Psoas muscle (tissue), 8 donors: ENCODE results near the gene SV2B. TPM values are rescaled to one million over a fixed set of nuclear protein-coding genes. Genes with fewer than 3 reads are reported as not detected.

Experiments used
- ATAC-seq, 4 donors: fragments of 200-7000 bp; cut with Tn5 transposase; one replicate each; pipeline ENCODE4 v1.9.1; 2020; ENCODE audit warnings: moderate library complexity in 3 of 4, mild to moderate bottlenecking in 2 of 4
- DNase-seq, 2 donors: peaks; one replicate each; pipeline ENCODE4 v3.0.0-alpha.2; 2020
- H3K27ac ChIP-seq: fragments of 200-600 bp; one replicate; pipeline ENCODE4 v1.8.0; 2022
- H3K27me3 ChIP-seq, 3 donors: fragments of 200-600 bp in 1 of 3; one replicate each; pipeline versions ENCODE4 v1.6.1 to v1.8.0; 2013 to 2022; ENCODE audit warnings: low read length in 2 of 3, mild to moderate bottlenecking in 2 of 3, moderate library complexity in 1 of 3; ENCODE audit not compliant: insufficient read depth in 3 of 3
- H3K36me3 ChIP-seq, 2 donors: fragments of 200-600 bp in 1 of 2; one replicate each; pipeline versions ENCODE4 v1.6.1 to v1.8.0; 2013 to 2022; ENCODE audit warnings: low read depth in 1 of 2, mild to moderate bottlenecking in 1 of 2, moderate library complexity in 1 of 2; ENCODE audit not compliant: insufficient read depth in 1 of 2
- H3K4me1 ChIP-seq: fragments of 200-600 bp; one replicate; pipeline ENCODE4 v1.8.0; 2022
- H3K4me3 ChIP-seq: fragments of 200-600 bp; one replicate; pipeline ENCODE4 v1.8.0; 2022; ENCODE audit warnings: mild to moderate bottlenecking
- H3K9me3 ChIP-seq: fragments of 200-600 bp; one replicate; pipeline ENCODE4 v1.8.0; 2022
- WGBS, 3 donors: extraction: QIAGEN DNeasy Blood & Tissue Kit; methylation state at CpG; one replicate each; pipeline versions ENCODE4 v1.1.6 to v1.1.7; 2013; 5-methylcytosine and 5-hydroxymethylcytosine counted together
- intact Hi-C, 2 donors: fragments of 100-400 bp; cut with DNase I; formaldehyde crosslinking; loops; one replicate each; pipeline versions ENCODE4 v1.11.0 to v1.14.2; 2022
- polyA plus RNA-seq, 3 donors: library from polyadenylated mRNA; stranded (reverse); fragments of 200-250 nt; gene quantifications; one replicate each; pipeline ENCODE4 v1.2.3, GENCODE V29; 2013
- total RNA-seq, 4 donors: library from RNA; stranded (reverse); fragmentation: NEBNext Ultra II Directional in 2 of 4; extraction: Animal tissue kit (Norgen Biotek cat#: 25700) in 2 of 4; gene quantifications; one replicate each; pipeline versions ENCODE4 v1.2.1 to v1.2.4, GENCODE V29; 2021 to 2023
- TF ChIP-seq, protein P1 (sequence below): fragments of 200-600 bp; IDR thresholded peaks from one replicate; pipeline ENCODE4 v1.8.0; 2022; ENCODE audit warnings: antibody characterized with exemption
- donor health status: healthy with polysubstance abuse.
- donor health status: DM: no; HTN: no; CAD: no; lungs with moderate emphysema.
- donor health status: Bipolar disorder and iron deficiency.
- donor health status: healthy.
- donor health status: DM: yes; HTN: yes; CAD: no.
- donor health status: DM: no; HTN: no; CAD: no.
- donor health status: DM: no; HTN: no; CAD: no.
- donor health status: DM: yes; HTN: yes; CAD: no.

SV2B gene
- total and polyA plus RNA-seq, 7 donors: 0.25 to 10.1 (median 2.1) TPM

DNA sequence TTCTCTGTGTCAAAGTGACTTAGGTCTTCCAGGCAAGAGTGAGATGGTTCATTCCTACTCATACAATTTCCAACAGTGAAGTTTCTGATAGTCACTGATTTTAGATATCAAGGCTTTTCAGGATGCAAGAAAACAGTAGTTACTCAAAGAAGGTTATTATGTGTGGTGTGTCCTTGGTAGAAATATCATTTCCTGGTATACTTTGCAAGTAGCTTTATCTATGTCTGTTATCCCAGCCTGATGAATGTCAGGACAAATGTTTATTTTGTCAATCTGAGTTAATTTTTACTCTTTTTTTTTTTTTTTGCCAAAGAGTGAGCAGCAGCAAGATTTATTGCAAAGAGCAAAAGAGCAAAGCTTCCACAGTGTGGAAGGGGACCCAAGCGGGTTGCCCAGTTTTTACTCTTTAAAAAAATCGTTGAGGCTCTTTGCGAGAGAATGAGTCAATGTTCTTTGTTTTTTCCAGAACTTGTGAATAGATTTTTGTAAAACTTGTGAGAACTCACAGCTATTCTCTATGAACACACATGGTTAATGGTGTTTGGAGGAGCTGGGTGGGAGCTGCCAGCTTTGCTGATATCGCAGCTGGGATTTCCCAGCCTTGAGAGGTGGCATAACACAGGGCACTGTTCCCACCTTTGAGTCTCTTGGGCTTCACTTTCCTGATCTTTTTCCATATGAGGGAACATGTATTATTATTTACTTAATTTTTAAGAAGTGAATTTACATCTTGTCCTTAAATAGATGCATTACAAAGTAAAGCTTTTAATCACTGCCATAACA, 51.9 kb downstream of the SV2B start:
- H3K27me3 ChIP-seq: peaks cover 0 to 15% (median 0%) of the 10 kb centered on the region in 3 donors
- H3K4me3 ChIP-seq: no peak overlapping the region
- WGBS, 3 donors: 60 to 73% (median 72%) methylated on average over 4 of the region's 4 CpGs
- no peaks in the 10 kb centered on the region for H3K4me1 ChIP-seq
- no peak for ATAC-seq
- no peak for DNase-seq
- TF ChIP-seq, protein P1, sequence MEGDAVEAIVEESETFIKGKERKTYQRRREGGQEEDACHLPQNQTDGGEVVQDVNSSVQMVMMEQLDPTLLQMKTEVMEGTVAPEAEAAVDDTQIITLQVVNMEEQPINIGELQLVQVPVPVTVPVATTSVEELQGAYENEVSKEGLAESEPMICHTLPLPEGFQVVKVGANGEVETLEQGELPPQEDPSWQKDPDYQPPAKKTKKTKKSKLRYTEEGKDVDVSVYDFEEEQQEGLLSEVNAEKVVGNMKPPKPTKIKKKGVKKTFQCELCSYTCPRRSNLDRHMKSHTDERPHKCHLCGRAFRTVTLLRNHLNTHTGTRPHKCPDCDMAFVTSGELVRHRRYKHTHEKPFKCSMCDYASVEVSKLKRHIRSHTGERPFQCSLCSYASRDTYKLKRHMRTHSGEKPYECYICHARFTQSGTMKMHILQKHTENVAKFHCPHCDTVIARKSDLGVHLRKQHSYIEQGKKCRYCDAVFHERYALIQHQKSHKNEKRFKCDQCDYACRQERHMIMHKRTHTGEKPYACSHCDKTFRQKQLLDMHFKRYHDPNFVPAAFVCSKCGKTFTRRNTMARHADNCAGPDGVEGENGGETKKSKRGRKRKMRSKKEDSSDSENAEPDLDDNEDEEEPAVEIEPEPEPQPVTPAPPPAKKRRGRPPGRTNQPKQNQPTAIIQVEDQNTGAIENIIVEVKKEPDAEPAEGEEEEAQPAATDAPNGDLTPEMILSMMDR: no peak
- H3K36me3 ChIP-seq: no peaks in the 10 kb centered on the region
- no peak overlapping the region for H3K27ac ChIP-seq
- intact Hi-C loops: no loop called here
- H3K9me3 ChIP-seq: no peaks in the 10 kb centered on the region

DNA sequence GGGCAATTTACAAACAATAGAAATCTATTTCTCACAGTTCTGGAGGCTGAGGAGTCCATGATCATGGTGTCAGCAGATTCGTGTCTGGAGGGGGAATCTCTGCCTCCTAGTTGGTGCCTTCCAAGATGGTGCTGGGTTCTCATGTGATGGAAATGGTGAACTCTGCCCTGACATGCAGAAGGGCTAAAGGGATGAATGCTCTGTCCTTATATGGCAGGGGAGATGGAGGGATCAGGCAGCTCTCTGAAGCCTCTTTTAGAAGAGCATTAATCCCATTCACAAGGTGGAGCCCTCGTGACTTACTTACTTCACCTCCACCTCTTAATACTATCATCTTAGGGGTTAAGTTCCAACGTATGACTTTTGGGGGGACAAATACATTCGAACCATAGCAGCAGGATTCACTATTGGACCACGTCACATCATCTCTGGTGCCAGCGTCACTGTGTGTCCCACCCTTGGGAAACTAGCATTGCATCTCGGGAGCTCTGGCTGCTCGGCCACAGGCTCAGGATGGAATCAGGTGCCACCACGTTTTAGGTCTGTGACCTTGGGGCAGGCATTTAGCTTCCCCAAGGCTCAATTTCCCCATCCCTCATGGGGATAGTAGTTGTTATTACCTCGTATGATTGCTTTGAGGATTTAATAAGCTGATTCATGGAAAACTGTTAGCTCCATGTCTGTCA, 53.0 kb downstream of the SV2B start:
- no peaks in the 10 kb centered on the region for H3K36me3 ChIP-seq
- TF ChIP-seq, protein P1: no peak
- no peaks in the 10 kb centered on the region for H3K9me3 ChIP-seq
- H3K27me3 ChIP-seq: peaks cover 0 to 14% (median 0%) of the 10 kb centered on the region in 3 donors
- 69 to 73% (median 73%) methylated on average over 10 of the region's 10 CpGs for WGBS, 3 donors
- H3K4me1 ChIP-seq: no peaks in the 10 kb centered on the region
- intact Hi-C loops: no loop called here
- no peak overlapping the region for H3K4me3 ChIP-seq
- ATAC-seq (no peak), DNase-seq (no peak)
- H3K27ac ChIP-seq: no peak overlapping the region

DNA sequence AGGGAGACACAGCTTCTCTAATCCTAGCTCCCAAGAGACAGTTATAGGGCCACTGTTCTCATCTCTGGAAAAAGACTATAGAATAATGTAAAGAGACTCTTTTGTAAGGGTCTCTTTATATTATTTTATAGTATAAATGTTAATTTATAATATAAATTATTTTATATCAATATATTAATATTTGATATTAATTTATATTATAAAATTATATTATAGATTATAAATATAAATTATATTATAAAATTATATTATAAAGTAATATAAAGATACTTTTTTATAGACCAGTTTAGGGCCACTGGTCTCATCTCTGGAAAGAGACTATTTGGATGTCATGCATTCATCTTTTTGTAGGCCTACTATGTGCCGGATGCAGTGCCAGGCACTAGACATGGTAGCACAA, 53.9 kb downstream of the SV2B start:
- 73 to 88% (median 84%) methylated on average over 1 of the region's 1 CpG for WGBS, 3 donors

DNA sequence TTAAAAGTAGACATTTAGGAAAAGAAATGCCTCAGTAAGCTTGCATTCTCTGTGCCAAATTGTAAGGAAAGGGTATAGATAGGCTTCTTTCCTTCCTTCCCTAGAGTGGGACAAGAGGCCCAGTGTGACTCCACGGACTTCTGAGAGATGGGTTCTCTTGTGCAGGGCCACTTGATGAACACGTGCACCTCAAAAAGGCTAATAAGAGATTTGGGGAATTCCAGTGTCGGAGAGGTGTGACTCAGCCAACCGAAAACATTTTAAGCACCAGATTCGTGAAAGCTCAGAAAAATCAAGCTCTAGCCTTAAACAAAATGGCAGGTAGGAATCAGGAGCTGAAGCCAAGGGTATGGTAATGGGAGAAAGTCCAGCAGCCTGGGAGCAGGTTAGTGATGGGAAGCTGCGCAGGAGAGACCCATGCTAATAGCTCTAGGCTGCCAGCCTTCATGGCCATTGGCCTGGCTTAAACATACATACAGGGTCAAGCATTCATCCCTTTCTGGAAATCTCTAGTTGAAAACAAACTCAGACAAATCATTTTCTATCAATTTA, 56.2 kb downstream of the SV2B start:
- Histone ChIP-seq H3K9me3 (no peaks in the 10 kb centered on the region), H3K27ac (no peak overlapping the region), H3K4me3 (no peak overlapping the region), H3K4me1 (no peaks in the 10 kb centered on the region), H3K27me3 (peaks cover 2 to 7% (median 2%) of the 10 kb centered on the region in 3 donors), H3K36me3 (no peaks in the 10 kb centered on the region)
- DNase-seq (no peak), ATAC-seq (no peak)
- TF ChIP-seq, protein P1: no peak
- WGBS, 3 donors: 85 to 91% (median 89%) methylated on average over 6 of the region's 6 CpGs
- intact Hi-C loops: no loop called here

More for the DNA sequence above, 53.9 kb downstream of the SV2B start:
- no peak overlapping the region for H3K4me3 ChIP-seq
- TF ChIP-seq, protein P1: no peak
- H3K9me3 ChIP-seq: no peaks in the 10 kb centered on the region
- H3K27me3 ChIP-seq: peaks cover 0 to 10% (median under 1%) of the 10 kb centered on the region in 3 donors
- H3K4me1 ChIP-seq: no peaks in the 10 kb centered on the region
- DNase-seq (no peak), ATAC-seq (no peak)
- intact Hi-C loops: no loop called here
- H3K27ac ChIP-seq: no peak overlapping the region
- no peaks in the 10 kb centered on the region for H3K36me3 ChIP-seq
